Measurements from ENCODE around the gene DBNDD2.

The DBNDD2 gene

DNA sequence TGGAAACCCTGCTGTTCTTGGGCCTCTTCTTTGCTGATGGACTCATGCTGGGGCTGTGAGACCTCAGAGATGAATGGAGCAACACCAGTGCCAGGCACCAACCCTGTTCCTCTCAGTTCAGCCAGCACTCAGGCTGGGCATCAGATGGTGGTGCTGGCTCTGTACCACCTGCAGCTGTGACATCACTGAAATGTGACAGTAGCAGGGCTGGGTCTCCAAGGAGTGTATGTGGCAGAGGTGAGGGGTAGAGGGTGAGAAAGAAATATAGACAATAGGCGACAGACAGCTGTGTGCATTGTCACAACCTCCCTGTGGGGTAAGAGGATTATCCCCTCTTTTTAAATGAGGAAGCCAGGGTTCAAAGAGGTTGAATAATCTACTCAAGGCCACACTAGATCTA lies 29.9 kb upstream of the DBNDD2 start, which contains the start of gene TP53TG5:
Gene TP53TG5, minus strand, starts transcription at position 135 of the 400 bp plus-strand sequence. Its CDS starts 89 bp downstream, at position 46.
- Histone ChIP-seq H3K27me3 (ENCODE audit: insufficient read depth, poor library complexity, severe bottlenecking) (no peaks in the 10 kb centered on the region), H3K9me3 (ENCODE audit: severe bottlenecking) (no peaks in the 10 kb centered on the region), H3K36me3 (ENCODE audit: low read depth) (no peaks in the 10 kb centered on the region), H3K4me3 (ENCODE audit: severe bottlenecking) (no peak within 1 kb of the TSS), H3K4me1 (ENCODE audit: insufficient read depth, poor library complexity, severe bottlenecking) (peaks cover 1% of the 10 kb centered on the region), H3K27ac (ENCODE audit: poor library complexity, severe bottlenecking) (no peak within 1 kb of the TSS)
- no peak for DNase-seq (ENCODE audit: low spot score)
- no peak for ATAC-seq (ENCODE audit: low read depth)
- TF ChIP-seq, protein P1, sequence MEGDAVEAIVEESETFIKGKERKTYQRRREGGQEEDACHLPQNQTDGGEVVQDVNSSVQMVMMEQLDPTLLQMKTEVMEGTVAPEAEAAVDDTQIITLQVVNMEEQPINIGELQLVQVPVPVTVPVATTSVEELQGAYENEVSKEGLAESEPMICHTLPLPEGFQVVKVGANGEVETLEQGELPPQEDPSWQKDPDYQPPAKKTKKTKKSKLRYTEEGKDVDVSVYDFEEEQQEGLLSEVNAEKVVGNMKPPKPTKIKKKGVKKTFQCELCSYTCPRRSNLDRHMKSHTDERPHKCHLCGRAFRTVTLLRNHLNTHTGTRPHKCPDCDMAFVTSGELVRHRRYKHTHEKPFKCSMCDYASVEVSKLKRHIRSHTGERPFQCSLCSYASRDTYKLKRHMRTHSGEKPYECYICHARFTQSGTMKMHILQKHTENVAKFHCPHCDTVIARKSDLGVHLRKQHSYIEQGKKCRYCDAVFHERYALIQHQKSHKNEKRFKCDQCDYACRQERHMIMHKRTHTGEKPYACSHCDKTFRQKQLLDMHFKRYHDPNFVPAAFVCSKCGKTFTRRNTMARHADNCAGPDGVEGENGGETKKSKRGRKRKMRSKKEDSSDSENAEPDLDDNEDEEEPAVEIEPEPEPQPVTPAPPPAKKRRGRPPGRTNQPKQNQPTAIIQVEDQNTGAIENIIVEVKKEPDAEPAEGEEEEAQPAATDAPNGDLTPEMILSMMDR (IDR thresholded peaks at IDR 0.05; ENCODE audit: poor library complexity, severe bottlenecking), result no peak

DNA sequence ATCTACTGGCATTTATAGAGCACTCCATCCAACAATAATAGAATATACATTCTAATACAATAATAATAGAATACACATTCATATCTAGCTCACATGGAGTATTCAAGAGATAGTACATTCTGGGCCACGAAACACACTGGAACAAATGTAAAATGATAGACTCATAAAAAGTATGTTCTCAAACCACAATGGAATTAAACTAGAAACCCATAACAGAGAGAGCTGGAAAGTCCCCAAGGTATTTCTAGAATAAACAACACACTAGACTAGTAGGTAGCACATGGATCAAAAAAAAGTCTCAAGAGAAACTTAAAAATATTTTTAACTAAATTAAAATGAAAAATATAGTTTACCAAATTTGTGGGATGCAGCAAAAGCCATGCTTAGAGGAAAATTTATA lies 20.8 kb upstream of the DBNDD2 start:
- DNase-seq (ENCODE audit: low spot score), result no peak
- Histone ChIP-seq H3K4me1 (ENCODE audit: insufficient read depth, poor library complexity, severe bottlenecking) (peaks cover 3% of the 10 kb centered on the region), H3K27me3 (ENCODE audit: insufficient read depth, poor library complexity, severe bottlenecking) (no peaks in the 10 kb centered on the region), H3K36me3 (ENCODE audit: low read depth) (no peaks in the 10 kb centered on the region), H3K9me3 (ENCODE audit: severe bottlenecking) (no peaks in the 10 kb centered on the region), H3K27ac (ENCODE audit: poor library complexity, severe bottlenecking) (no peak overlapping the region), H3K4me3 (ENCODE audit: severe bottlenecking) (no peak overlapping the region)
- TF ChIP-seq, protein P1 (IDR thresholded peaks at IDR 0.05; ENCODE audit: poor library complexity, severe bottlenecking), result no peak
- ATAC-seq (ENCODE audit: low read depth), result no peak

DNA sequence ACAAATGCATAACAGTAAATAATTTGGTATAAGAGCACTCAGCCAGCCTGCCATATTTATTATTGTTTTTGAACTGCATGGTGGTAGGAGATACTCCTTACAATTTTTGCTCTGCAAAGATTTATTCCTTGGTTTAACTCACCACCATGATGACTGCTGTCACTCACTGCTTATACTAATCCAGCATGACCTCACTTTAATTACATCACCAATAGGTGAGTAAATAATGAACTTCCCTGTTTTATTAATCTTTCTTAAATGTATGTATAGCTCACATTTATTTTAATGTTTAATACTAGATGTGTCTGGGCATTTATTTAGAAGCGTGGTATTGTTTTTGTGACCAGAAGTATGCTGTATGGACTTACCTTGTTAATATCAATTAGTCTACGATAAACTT lies 17.2 kb upstream of the DBNDD2 start:
- no peaks in the 10 kb centered on the region for H3K36me3 ChIP-seq (ENCODE audit: low read depth)
- TF ChIP-seq, protein P1 (IDR thresholded peaks at IDR 0.05; ENCODE audit: poor library complexity, severe bottlenecking), result no peak
- H3K4me1 ChIP-seq (ENCODE audit: insufficient read depth, poor library complexity, severe bottlenecking), result no peaks in the 10 kb centered on the region
- no peak for ATAC-seq (ENCODE audit: low read depth)
- H3K27me3 ChIP-seq (ENCODE audit: insufficient read depth, poor library complexity, severe bottlenecking), result no peaks in the 10 kb centered on the region
- no peak for DNase-seq (ENCODE audit: low spot score)
- H3K9me3 ChIP-seq (ENCODE audit: severe bottlenecking), result no peaks in the 10 kb centered on the region
- H3K27ac ChIP-seq (ENCODE audit: poor library complexity, severe bottlenecking), result no peak overlapping the region
- H3K4me3 ChIP-seq (ENCODE audit: severe bottlenecking), result no peak overlapping the region

DNA sequence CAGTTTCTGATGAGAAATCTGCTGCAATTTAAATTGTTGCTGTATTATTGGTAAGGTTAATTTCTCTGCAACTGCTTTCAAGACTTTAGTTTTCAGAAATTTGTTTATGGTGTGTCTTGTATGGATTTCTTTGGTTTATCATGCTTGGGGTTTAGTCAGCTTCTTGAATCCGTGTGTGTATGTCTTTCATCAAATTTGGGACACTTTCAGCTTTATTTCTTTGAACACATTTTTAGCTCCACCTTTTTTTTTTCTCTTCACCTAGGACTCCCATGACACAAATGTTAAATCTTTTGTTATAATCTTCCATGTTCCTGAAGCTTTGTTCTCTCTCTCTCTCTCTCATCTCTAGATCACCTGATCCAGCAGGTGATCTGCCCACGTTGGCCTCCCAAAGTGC lies 16.5 kb upstream of the DBNDD2 start:
- Histone ChIP-seq H3K4me3 (ENCODE audit: severe bottlenecking) (no peak overlapping the region), H3K9me3 (ENCODE audit: severe bottlenecking) (no peaks in the 10 kb centered on the region), H3K4me1 (ENCODE audit: insufficient read depth, poor library complexity, severe bottlenecking) (no peaks in the 10 kb centered on the region), H3K27me3 (ENCODE audit: insufficient read depth, poor library complexity, severe bottlenecking) (no peaks in the 10 kb centered on the region), H3K27ac (ENCODE audit: poor library complexity, severe bottlenecking) (no peak overlapping the region), H3K36me3 (ENCODE audit: low read depth) (no peaks in the 10 kb centered on the region)
- DNase-seq (ENCODE audit: low spot score), result no peak
- no peak for ATAC-seq (ENCODE audit: low read depth)
- TF ChIP-seq, protein P1 (IDR thresholded peaks at IDR 0.05; ENCODE audit: poor library complexity, severe bottlenecking), result no peak

DNA sequence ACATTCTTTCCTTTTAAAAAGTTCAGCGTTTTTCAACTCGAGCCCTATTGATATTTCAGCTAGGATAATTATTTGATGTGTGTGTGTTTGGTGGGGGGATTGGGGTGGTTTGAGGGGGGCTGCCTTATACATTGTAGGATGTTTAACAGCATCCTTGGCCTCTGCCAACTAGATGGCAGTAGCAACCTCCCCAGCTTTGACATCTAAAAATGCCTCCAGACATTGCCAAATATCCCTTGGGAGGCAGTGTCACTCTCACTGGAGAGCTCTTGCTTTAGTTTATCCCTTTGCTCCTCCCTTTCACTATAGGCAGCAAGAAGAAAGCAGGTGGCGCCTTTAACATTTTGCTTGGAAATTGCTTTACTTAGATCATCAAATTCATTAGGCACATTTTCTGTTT lies 15.4 kb upstream of the DBNDD2 start:
- Histone ChIP-seq H3K9me3 (ENCODE audit: severe bottlenecking) (no peaks in the 10 kb centered on the region), H3K27ac (ENCODE audit: poor library complexity, severe bottlenecking) (no peak overlapping the region), H3K4me3 (ENCODE audit: severe bottlenecking) (no peak overlapping the region), H3K36me3 (ENCODE audit: low read depth) (no peaks in the 10 kb centered on the region), H3K4me1 (ENCODE audit: insufficient read depth, poor library complexity, severe bottlenecking) (no peaks in the 10 kb centered on the region), H3K27me3 (ENCODE audit: insufficient read depth, poor library complexity, severe bottlenecking) (no peaks in the 10 kb centered on the region)
- ATAC-seq (ENCODE audit: low read depth) (peak; percentile 50; the same call in 2 of the 3 replicates), DNase-seq (ENCODE audit: low spot score) (no peak)
- TF ChIP-seq, protein P1 (IDR thresholded peaks at IDR 0.05; ENCODE audit: poor library complexity, severe bottlenecking), result peak; percentile 67

Data from RWPE2 (cell line).